ENCODE results near the gene CHST8.
"Not testable (repeated sequence)": the region's sequence is repeated elsewhere in the genome, so short reads cannot be mapped to it uniquely, and the experiment has no call there.

CHST8 gene

DNA sequence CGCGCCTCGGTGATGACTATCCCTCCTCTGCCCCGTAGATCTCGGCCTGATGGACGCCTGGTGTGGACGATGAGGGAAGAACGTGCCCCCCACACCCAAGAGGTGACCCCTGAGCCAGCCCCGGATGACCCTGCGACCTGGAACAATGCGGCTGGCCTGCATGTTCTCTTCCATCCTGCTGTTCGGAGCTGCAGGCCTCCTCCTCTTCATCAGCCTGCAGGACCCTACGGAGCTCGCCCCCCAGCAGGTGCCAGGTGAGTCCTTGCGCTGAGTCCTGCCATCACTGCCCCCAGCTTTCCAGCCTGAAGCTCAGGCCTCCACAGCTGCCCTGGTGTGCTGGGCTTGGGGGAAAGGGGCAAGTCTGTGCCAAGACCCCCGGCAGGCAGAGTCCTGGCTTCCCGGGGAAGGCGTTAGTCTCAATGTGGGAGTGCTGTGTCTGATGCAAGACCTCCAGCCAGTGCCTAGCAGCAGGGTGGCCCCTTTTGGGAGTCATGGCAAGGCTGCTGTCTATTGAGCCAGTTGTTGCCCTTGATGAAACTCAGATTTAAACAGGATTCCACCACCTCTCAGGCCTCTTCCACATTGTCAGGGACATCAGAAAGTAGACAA is 67.5 kb downstream of the CHST8 start:
- no peak overlapping the region for H3K27ac ChIP-seq (ENCODE audit: low read length)
- H3K9me3 ChIP-seq (ENCODE audit: control insufficient read depth, low read depth, low read length) = no peaks in the 10 kb centered on the region
- H3K4me3 ChIP-seq (ENCODE audit: low read length) = no peak overlapping the region
- no peak overlapping the region for H3K9ac ChIP-seq (ENCODE audit: low read length)
- H3K36me3 ChIP-seq (ENCODE audit: control insufficient read depth, low read depth, low read length) = no peaks in the 10 kb centered on the region
- no peaks in the 10 kb centered on the region for H3K4me1 ChIP-seq (ENCODE audit: control insufficient read depth, low read depth, low read length)
- H3K27me3 ChIP-seq (ENCODE audit: control insufficient read depth, insufficient read depth, low read length) = peaks cover 15% of the 10 kb centered on the region

DNA sequence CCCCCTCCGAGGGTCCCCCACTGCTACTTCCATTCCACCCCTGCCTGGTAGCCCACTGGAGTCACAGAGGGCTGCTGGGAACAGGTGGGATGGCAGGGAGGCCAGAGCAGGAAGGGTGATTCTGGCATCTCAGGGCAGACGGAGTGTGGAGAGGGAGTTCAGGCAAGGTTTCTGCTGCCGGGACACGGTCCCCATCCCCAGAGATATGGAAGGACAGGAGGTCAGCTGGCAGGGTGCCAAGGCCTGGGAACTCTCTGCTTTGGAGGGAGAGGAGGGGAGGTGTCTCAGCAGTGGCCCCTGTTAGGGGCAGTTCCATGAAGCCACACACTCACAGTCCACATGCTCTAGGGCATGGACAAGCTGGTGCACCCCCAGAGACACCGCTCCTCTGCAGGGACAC is 68.1 kb downstream of the CHST8 start:
- Histone ChIP-seq H3K9me3 (ENCODE audit: control insufficient read depth, low read depth, low read length) (no peaks in the 10 kb centered on the region), H3K27ac (ENCODE audit: low read length) (no peak overlapping the region), H3K4me1 (ENCODE audit: control insufficient read depth, low read depth, low read length) (no peaks in the 10 kb centered on the region), H3K9ac (ENCODE audit: low read length) (no peak overlapping the region), H3K36me3 (ENCODE audit: control insufficient read depth, low read depth, low read length) (no peaks in the 10 kb centered on the region), H3K4me3 (ENCODE audit: low read length) (no peak overlapping the region), H3K27me3 (ENCODE audit: control insufficient read depth, insufficient read depth, low read length) (peaks cover 10% of the 10 kb centered on the region)

DNA sequence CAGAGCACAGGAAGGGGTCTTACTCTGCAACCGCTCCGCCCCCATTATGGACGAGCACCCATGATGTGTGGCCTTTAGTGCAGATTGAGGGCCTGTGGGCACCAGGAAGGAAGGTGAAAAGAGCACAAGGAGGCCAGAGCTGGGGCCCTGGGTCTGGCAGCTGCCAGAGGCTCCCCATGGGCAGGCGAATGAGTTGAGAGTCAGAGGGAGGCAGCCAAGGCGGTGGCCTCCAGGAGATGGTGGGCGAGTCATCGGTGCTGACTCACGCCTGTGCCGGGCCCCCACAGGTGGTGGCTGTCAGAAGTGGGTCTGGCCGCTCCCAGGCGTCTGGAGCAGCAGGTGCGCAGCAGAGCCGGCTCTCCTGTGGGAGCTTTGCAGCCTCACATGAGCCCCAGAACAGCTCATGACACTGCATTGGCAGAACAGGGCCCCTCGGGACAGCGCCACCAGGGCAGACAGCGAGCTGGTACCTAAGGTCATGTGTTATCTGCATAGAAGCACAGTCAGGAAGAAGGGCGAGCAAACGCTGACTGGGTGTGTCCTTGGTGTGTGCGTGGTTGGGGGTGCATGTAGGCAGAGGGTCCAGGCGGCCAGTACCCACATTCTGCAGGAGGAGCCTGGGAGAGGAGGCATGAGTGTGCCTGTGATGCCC is 68.8 kb downstream of the CHST8 start:
- H3K4me3 ChIP-seq (ENCODE audit: low read length) = no peak overlapping the region

DNA sequence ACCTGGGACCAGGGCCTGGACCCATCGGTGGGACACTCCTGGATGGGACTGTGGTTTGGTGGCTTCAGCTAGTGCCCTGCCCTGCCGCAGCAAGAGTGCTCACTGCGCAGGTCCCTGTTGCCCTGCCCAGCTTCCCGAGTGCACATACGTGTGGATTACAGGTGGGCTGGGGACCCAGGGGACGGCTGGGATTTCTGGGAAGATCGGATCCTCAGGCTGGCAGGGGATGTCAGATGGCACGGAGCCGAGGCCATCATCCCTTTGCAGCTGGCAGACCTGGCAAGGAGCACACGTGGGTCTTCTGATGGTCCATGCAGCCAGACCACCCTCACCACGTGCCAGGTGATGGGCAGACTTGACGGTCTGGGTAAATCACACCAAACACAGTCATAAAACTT is 69.3 kb downstream of the CHST8 start:
- Histone ChIP-seq H3K27me3 (ENCODE audit: control insufficient read depth, insufficient read depth, low read length) (no peaks in the 10 kb centered on the region), H3K4me1 (ENCODE audit: control insufficient read depth, low read depth, low read length) (no peaks in the 10 kb centered on the region), H3K27ac (ENCODE audit: low read length) (no peak overlapping the region), H3K36me3 (ENCODE audit: control insufficient read depth, low read depth, low read length) (no peaks in the 10 kb centered on the region), H3K4me3 (ENCODE audit: low read length) (no peak overlapping the region), H3K9ac (ENCODE audit: low read length) (no peak overlapping the region), H3K9me3 (ENCODE audit: control insufficient read depth, low read depth, low read length) (no peaks in the 10 kb centered on the region)

More for the DNA sequence above, 68.8 kb downstream of the CHST8 start:
- peaks cover 3% of the 10 kb centered on the region for H3K27me3 ChIP-seq (ENCODE audit: control insufficient read depth, insufficient read depth, low read length)
- H3K27ac ChIP-seq (ENCODE audit: low read length) = no peak overlapping the region
- no peaks in the 10 kb centered on the region for H3K4me1 ChIP-seq (ENCODE audit: control insufficient read depth, low read depth, low read length)
- no peaks in the 10 kb centered on the region for H3K36me3 ChIP-seq (ENCODE audit: control insufficient read depth, low read depth, low read length)
- no peaks in the 10 kb centered on the region for H3K9me3 ChIP-seq (ENCODE audit: control insufficient read depth, low read depth, low read length)
- no peak overlapping the region for H3K9ac ChIP-seq (ENCODE audit: low read length)

DNA sequence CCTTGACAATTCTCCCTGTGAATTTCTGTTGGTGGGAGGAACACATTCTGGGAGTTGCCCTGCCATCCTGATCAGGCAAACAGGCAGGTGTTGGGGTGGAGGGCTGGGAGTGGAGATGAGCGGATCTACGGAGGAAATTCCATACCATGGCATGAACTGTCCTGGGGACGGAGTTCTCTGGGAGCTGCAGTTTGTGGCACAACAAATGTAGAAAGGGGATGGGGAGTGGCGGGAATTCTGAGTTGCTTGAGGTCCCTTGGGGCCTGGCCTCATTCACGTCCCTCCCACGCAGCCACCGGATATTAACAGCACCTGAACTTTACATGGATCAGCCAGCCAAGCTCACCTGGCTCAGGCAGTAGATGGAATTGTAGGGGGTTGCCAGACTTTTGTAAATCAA is 70.0 kb downstream of the CHST8 start:
- Histone ChIP-seq H3K9ac (ENCODE audit: low read length) (no peak overlapping the region), H3K4me1 (ENCODE audit: control insufficient read depth, low read depth, low read length) (no peaks in the 10 kb centered on the region), H3K4me3 (ENCODE audit: low read length) (no peak overlapping the region), H3K36me3 (ENCODE audit: control insufficient read depth, low read depth, low read length) (no peaks in the 10 kb centered on the region), H3K27ac (ENCODE audit: low read length) (no peak overlapping the region), H3K9me3 (ENCODE audit: control insufficient read depth, low read depth, low read length) (no peaks in the 10 kb centered on the region), H3K27me3 (ENCODE audit: control insufficient read depth, insufficient read depth, low read length) (no peaks in the 10 kb centered on the region)

DNA sequence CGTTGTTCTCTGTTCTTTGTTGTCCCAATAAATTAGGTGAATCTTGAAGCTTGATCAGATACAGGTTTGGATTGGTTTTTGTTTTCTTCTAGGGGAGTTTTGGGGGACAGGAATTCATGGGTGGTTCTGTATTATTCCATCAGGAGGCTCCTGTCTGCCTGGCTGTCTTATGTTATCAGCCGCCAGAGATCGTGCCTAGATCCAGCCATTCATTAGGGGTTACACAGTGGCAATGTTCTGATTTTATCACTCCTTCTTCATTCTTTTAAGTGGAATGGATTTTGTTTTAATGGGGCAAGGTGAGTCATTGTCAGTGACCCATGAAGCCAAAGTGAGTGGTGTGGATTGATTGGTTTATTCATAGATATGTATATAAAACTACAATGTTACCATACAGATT is 71.9 kb downstream of the CHST8 start:
- H3K27me3 ChIP-seq (ENCODE audit: control insufficient read depth, insufficient read depth, low read length) = no peaks in the 10 kb centered on the region
- H3K9ac ChIP-seq (ENCODE audit: low read length) = no peak overlapping the region
- no peaks in the 10 kb centered on the region for H3K9me3 ChIP-seq (ENCODE audit: control insufficient read depth, low read depth, low read length)
- no peak overlapping the region for H3K27ac ChIP-seq (ENCODE audit: low read length)
- no peak overlapping the region for H3K4me3 ChIP-seq (ENCODE audit: low read length)
- H3K4me1 ChIP-seq (ENCODE audit: control insufficient read depth, low read depth, low read length) = no peaks in the 10 kb centered on the region
- H3K36me3 ChIP-seq (ENCODE audit: control insufficient read depth, low read depth, low read length) = no peaks in the 10 kb centered on the region

DNA sequence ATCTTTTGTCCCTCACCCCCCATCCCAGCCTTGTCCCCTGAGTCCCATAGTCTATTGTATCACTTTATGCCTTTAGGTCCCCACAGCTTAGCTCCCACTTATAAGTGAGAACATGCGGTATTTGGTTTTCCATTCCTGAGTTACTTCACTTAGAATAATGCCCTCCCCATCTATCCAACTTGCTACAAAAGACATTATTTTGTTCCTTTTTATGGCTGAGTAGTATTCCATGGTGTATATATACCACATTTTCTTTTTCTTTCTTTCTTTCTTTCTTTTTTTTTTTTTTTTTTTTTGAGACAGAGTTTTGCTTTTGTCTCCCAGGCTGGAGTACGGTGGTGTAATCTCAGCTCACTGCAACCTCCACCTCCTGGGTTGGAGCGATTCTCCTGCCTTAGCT is 73.8 kb downstream of the CHST8 start:
- not testable (repeated sequence) for H3K4me3 ChIP-seq (ENCODE audit: low read length); H3K9ac ChIP-seq (ENCODE audit: low read length); H3K36me3 ChIP-seq (ENCODE audit: control insufficient read depth, low read depth, low read length); H3K27me3 ChIP-seq (ENCODE audit: control insufficient read depth, insufficient read depth, low read length); H3K27ac ChIP-seq (ENCODE audit: low read length); H3K9me3 ChIP-seq (ENCODE audit: control insufficient read depth, low read depth, low read length); H3K4me1 ChIP-seq (ENCODE audit: control insufficient read depth, low read depth, low read length)

DNA sequence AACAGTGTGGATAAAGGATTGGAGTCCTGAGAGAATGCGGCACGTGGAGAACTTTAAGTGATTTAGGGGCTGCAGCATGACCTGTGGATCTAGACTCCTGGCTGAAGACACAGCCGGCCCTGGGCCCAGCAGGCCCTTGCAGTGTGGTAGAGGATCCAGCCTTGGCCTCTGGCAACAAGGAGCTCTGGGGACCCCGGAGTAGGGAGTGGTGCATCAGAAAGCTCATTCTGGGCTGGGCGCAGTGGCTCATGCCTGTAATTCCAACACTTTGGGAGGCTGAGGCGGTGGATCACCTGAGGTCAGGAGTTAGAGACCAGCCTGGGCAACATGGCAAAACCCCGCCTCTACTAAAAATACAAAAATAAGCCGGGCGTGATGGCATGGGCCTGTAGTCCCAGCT is 76.0 kb downstream of the CHST8 start:
- Histone ChIP-seq H3K9me3 (ENCODE audit: control insufficient read depth, low read depth, low read length) (no peaks in the 10 kb centered on the region), H3K27me3 (ENCODE audit: control insufficient read depth, insufficient read depth, low read length) (no peaks in the 10 kb centered on the region), H3K27ac (ENCODE audit: low read length) (no peak overlapping the region), H3K36me3 (ENCODE audit: control insufficient read depth, low read depth, low read length) (no peaks in the 10 kb centered on the region), H3K9ac (ENCODE audit: low read length) (no peak overlapping the region), H3K4me1 (ENCODE audit: control insufficient read depth, low read depth, low read length) (no peaks in the 10 kb centered on the region), H3K4me3 (ENCODE audit: low read length) (no peak overlapping the region)

DNA sequence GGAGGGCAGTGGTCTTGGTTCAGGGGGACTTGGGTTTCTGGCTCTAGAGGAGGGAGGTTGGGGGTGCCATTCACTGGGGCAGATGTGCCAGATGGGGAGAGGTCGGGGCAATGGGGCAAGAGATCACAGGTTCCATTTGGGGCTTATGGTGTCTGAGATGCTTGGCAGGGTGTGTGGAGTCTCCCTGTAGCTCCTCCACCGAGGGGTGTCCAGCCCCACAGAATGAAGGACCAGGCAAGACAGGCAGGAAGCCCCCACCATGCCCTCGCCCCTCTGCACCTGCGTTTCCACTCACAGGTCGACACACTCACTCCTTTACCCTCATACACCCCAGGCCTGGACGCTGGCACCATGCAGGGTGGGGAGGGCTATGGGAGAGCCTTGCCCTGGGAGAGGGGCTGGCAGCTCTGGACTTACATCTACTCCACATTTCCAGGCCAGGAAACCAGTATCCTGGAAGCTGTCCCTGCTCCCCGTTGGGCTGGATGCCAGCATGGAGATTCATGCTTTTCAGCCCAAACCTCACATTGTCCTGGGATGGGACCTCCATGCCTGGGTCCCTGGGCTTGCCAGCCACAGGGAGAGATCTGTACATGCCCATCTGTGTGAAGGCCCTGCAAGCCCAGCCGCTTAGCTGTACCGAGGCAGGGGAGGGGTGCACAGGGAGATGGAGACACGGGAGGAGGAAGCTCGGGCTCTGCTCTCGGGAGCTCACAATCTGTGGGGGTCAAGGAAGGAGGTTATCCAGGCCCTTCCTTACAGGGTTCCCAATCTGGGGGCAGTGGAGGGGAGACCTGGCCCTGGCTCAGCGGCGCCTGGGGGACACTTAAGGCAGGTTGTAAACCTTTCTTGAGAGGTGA is 77.1 kb downstream of the CHST8 start:
- Histone ChIP-seq H3K4me1 (ENCODE audit: control insufficient read depth, low read depth, low read length) (no peaks in the 10 kb centered on the region), H3K9ac (ENCODE audit: low read length) (no peak overlapping the region), H3K27me3 (ENCODE audit: control insufficient read depth, insufficient read depth, low read length) (no peaks in the 10 kb centered on the region)

DNA sequence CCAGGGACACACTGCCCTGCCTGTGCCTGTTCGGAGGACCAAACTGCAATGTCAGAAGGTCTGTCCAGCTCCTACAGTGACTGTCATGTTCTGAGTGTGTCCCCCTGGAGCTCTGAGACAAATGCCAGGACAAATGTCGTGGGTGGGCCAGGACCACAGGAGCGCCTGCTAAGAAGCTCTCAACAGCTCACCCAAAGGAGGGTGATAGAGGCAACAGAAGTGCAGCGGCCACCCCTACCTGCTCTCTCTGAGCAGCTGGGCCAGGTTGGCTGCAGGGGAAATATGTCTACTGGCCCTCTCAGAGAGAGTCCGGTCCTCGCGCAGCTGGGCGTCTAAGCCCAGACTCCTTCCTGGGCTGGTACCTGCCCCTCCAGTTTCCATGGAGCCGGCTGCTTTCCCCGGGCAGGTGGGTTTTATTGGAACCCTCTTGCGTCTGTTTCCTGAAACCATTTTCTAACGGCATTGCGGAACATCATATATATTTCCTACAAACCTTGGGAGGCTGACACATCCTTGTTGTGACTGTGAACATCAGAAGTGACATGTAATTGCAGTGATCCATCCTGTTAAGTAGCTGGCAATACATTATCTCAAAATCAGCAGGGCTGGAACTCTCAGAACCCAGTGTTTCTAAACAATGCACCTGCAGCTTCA is 78.1 kb downstream of the CHST8 start:
- Histone ChIP-seq H3K27me3 (ENCODE audit: control insufficient read depth, insufficient read depth, low read length) (no peaks in the 10 kb centered on the region), H3K36me3 (ENCODE audit: control insufficient read depth, low read depth, low read length) (no peaks in the 10 kb centered on the region), H3K27ac (ENCODE audit: low read length) (no peak overlapping the region), H3K4me1 (ENCODE audit: control insufficient read depth, low read depth, low read length) (no peaks in the 10 kb centered on the region), H3K9me3 (ENCODE audit: control insufficient read depth, low read depth, low read length) (no peaks in the 10 kb centered on the region), H3K9ac (ENCODE audit: low read length) (no peak overlapping the region), H3K4me3 (ENCODE audit: low read length) (no peak overlapping the region)

More for the DNA sequence above, 77.1 kb downstream of the CHST8 start:
- Histone ChIP-seq H3K27ac (ENCODE audit: low read length) (no peak overlapping the region), H3K4me3 (ENCODE audit: low read length) (no peak overlapping the region), H3K36me3 (ENCODE audit: control insufficient read depth, low read depth, low read length) (no peaks in the 10 kb centered on the region), H3K9me3 (ENCODE audit: control insufficient read depth, low read depth, low read length) (no peaks in the 10 kb centered on the region)

DNA sequence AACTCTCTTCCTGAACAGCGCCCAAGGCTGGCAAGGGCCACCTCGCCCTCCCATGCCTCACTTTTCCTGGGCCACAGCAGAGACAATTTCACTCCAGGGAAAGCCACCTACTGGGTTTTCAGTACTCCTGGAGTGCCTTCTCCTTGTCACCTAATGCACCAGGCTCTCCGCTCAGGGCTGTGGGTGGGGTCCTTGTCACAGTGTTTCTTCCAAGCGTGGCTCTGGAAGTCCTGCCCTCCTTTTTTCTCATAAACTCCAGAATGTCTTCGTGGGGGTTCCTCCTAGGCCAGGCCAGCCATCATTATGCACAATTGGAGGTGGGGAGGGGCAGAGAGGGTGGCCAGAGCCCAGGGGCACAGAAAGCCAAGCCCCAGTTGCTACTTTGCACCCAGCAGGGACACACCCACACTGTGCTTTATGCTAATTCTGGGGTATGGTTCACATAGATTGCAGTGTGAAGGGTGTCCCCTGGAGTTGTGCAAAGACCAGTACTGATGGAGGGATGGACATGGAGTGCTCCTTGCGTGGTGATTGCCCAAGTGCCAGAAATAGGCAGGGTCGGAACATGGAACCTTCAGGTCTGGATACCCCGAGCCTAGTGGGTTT is 78.8 kb downstream of the CHST8 start:
- Histone ChIP-seq H3K36me3 (ENCODE audit: control insufficient read depth, low read depth, low read length) (no peaks in the 10 kb centered on the region), H3K4me3 (ENCODE audit: low read length) (no peak overlapping the region), H3K4me1 (ENCODE audit: control insufficient read depth, low read depth, low read length) (no peaks in the 10 kb centered on the region), H3K9me3 (ENCODE audit: control insufficient read depth, low read depth, low read length) (no peaks in the 10 kb centered on the region), H3K27ac (ENCODE audit: low read length) (no peak overlapping the region), H3K27me3 (ENCODE audit: control insufficient read depth, insufficient read depth, low read length) (no peaks in the 10 kb centered on the region), H3K9ac (ENCODE audit: low read length) (no peak overlapping the region)

All from iPS-18a (cell line).